D341Med (cell line): ENCODE data around the gene KIAA0513.
"Not testable (repeated sequence)": the region's sequence is repeated elsewhere in the genome, so short reads cannot be mapped to it uniquely, and the experiment has no call there.

Experiments used
- DNase-seq: peaks from one replicate; pipeline ENCODE4 v3.0.0; 2012; ENCODE audit warnings: low spot score

The KIAA0513 gene

GRCh38 chr16:85049706-85050305 is 22.2 kb downstream of the KIAA0513 start:
- DNase-seq: no peak

GRCh38 chr16:85051067-85051581 is 23.5 kb downstream of the KIAA0513 start:
- DNase-seq: no peak

DNA sequence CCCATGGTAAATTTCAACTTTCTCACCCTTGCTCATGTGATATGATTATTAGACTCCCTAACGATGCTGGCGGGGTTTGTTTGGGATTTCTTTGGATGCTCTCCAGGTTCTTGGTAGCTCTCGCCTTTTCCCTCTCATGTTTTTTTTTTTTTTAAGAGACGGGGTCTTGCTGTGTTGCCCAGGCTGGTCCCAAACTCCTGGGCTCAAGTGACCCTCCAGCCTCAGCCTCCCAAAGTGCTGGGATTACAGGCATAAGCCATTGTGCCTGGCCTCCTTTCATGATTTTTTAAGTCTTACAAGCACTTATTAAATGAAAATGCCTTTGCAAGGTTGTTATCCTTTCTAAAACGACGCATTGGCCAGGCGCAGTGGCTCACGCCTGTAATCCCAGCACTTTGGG is 24.1 kb downstream of the KIAA0513 start:
- DNase-seq: no peak

- no peak for DNase-seq
Measured at GRCh38 chr16:85052536-85052935, 24.9 kb downstream of the KIAA0513 start.

DNA sequence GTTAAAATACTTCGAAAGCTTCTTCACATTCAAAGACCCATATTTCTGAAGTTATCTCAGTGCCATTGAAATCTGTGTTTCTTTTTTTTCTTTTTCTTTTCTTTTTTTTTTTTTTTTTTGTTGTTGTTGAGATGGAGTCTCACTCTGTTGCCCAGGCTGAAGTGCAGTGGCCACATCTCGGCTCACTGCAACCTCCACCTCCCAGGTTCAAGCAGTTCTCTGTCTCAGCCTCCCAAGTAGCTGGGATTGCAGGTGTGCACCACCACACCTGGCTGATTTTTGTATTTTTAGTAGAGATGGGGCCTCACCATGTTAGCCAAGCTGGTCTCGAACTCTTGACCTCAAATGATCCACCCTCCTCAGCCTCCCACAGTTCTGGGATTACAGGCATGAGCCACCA is 26.7 kb downstream of the KIAA0513 start:
- not testable (repeated sequence) for DNase-seq

GRCh38 chr16:85054948-85055492 is 27.4 kb downstream of the KIAA0513 start:
- DNase-seq: no peak

- no peak for DNase-seq
Measured at GRCh38 chr16:85055493-85056210, 28.1 kb downstream of the KIAA0513 start.

GRCh38 chr16:85056211-85056748 is 28.7 kb downstream of the KIAA0513 start:
- peak; percentile 61 for DNase-seq

GRCh38 chr16:85057212-85057889 is 29.8 kb downstream of the KIAA0513 start:
- DNase-seq: no peak

GRCh38 chr16:85057948-85058347 is 30.4 kb downstream of the KIAA0513 start:
- DNase-seq: no peak

DNA sequence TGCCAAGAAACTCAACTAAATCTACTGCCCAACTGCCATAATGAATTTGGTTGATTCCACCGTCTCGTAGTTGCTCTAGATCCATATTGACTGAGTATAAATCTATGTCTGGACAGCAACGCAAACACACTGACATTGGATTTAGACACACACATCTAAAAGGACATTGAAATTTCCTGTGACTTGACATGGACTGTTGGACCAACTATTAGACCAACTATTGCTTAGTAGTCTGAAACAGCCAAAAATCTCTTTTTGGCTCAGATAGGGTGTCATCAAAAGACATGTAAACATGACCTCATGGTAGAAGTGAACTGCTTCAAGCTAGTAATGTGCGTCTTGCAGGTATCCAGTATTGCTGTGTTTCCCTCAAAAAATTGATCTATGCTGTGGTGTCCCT is 31.3 kb downstream of the KIAA0513 start:
- DNase-seq: no peak

DNA sequence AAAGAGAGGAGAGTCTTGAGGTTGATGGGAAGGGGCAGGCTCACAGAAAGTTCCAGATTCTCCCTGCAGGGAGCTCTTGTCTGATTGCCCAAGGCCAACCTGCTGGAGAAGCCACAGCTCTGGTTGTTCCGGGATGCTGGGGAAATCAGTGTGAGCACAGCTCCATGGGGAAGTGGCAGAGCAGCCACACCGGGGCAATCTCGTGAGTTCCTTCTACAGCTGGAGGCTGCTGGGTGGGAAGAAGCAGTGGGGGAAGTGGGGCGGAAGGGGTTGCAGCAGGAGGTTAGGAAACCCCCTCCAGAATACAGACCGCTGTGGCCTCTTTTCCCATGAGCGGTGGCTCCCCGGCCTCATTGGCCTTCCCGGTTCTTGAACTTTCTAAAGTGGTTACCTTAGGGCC is 34.0 kb downstream of the KIAA0513 start:
- no peak for DNase-seq

DNA sequence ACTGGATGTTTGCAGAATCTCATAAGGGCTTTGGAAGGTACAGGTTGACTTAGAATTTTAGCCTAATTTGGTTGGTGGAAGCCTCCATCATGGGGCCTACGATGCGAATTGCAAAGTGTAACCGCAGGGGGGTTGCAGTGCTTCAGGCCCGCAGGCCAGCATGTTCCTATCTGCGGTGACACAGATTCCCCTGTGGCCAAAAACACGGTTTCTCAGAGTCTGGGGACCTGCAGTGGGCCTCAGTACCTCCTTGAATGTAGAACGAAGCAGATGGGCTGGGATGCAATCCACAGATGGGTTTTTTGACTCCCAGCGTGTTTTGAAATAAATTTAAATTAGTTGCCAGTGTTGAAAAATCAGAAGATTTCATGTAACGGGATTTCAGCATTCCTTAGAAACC is 34.7 kb downstream of the KIAA0513 start:
- no peak for DNase-seq

GRCh38 chr16:85062845-85063244 is 35.2 kb downstream of the KIAA0513 start:
- DNase-seq: no peak

- DNase-seq: no peak
Measured at GRCh38 chr16:85064186-85064585, 36.6 kb downstream of the KIAA0513 start.

DNA sequence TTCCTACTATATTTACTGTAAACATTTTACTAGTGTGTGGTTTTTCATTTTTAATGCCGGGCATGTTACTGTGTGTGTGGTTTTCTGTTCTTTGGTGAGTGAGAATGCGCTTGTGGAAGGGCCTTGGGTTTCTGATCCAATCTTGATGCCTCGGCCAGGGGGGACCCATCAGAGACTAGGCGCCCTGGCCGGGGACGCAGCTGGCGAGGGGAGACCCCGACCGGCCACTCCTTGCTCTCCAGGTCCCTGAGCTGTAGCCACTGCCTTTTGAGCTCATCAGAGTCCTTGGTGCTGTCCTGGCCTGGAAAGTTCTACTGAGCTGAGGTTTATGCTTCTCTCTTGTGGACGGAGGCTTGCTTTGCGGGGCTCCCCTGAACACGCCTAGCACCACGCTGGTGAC is 37.5 kb downstream of the KIAA0513 start:
- DNase-seq: no peak

DNA sequence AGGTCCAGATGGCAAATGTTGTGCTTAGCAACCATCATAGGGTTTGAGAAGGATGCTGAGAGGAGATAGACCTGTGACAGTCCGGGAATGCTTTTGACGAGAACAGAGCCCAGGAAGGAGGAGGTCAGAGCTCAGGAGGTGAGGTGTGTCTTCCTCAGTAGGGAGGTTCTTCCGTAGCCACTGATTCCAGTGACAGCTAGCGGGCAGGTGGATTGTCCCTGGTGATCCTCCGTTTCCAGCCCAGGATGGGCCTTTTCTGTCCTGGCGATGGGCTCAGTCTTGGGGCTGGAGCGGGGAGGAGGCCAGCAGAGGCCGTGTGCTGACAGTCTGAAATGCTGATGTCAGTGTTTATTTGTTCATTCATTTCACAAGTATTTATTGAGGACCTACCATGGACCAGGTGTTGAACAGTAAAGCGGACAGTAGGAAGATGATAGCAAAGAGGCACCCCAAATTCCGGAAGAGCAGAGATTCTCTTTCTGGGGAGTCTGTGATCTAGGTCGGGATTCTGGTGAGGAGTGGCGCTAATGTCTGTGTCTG is 38.8 kb downstream of the KIAA0513 start:
- DNase-seq: no peak

GRCh38 chr16:85067024-85067423 is 39.4 kb downstream of the KIAA0513 start:
- DNase-seq: no peak

DNA sequence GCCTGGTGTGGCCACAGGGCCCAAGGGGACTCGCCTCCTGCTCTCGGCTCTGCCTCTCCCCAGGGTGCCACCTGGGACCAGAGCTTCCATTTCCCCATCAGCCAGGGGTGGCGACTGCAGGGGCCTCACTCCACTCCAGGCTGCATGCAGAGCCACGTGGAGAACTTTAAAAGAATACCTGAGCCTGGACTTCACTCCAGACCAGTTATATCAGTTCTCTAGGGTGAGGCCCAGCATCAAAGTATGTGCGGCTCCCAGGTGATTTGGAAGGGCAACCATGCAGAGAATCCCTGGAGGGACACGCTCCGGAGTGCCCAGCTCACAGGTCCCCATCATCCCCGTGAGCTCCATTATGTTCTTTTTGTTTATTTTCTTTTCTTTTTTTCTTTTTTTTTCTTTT is 39.8 kb downstream of the KIAA0513 start:
- DNase-seq: no peak

DNA sequence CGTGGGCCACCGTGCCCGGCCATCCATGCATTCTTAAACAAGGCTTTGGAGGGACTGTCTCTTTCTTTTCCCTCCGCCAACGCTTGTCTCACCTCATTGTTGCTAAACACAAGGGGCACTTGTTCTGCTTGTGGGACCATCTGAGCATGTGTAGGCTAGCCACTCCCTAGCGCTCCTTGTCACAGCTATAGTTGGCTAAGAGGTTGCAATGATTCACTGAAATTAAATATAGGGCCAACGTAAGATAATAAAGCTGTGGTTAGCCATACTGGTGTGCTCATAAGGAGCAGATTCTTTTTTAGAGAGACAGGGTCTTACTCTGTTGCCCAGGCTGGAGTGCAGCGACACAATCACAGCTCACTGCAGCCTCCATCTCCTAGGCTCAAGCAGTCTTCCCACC is 41.2 kb downstream of the KIAA0513 start:
- no peak for DNase-seq

GRCh38 chr16:85069171-85069570 is 41.6 kb downstream of the KIAA0513 start:
- DNase-seq: no peak
